ENCODE measurements around the gene EDEM3.
A peak's percentile ranks its signal among the peaks of the same experiment; 100 is the strongest.

Gene EDEM3

GRCh38 chr1:184754476-184755225, at the start of gene EDEM3:
Gene EDEM3, minus strand, starts transcription at chr1:184754858. Its CDS starts 212 bp downstream, at chr1:184754646.
- H3K27ac ChIP-seq (ENCODE audit: low read depth, low read length) = no peak within 1 kb of the TSS

GRCh38 chr1:184804220-184804619, 49.6 kb upstream of the EDEM3 start:
- Histone ChIP-seq H3K4me1 (ENCODE audit: control insufficient read depth, insufficient read depth, low read length) (no peaks in the 10 kb centered on the region), H3K27ac (ENCODE audit: low read depth, low read length) (no peak overlapping the region), H3K9ac (ENCODE audit: low read length) (no peak overlapping the region)

More at GRCh38 chr1:184754476-184755225, at the start of gene EDEM3:
- H3K4me1 ChIP-seq (ENCODE audit: control insufficient read depth, insufficient read depth, low read length) = peaks cover 10% of the 10 kb centered on the region
- H3K4me3 ChIP-seq (ENCODE audit: low read depth, low read length) = peak within 1 kb of the TSS; percentile 77
- peak within 1 kb of the TSS; percentile 68 for H3K9ac ChIP-seq (ENCODE audit: low read length)
- no peaks in the 10 kb centered on the region for H3K36me3 ChIP-seq (ENCODE audit: control insufficient read depth, insufficient read depth, low read length)
- H3K27me3 ChIP-seq (ENCODE audit: control insufficient read depth, insufficient read depth, low read length) = peaks cover 18% of the 10 kb centered on the region
- no peaks in the 10 kb centered on the region for H3K9me3 ChIP-seq (ENCODE audit: control insufficient read depth, insufficient read depth, low read depth, low read length)

GRCh38 chr1:184803180-184803492, 48.5 kb upstream of the EDEM3 start:
- Histone ChIP-seq H3K4me3 (ENCODE audit: low read depth, low read length) (no peak overlapping the region), H3K27me3 (ENCODE audit: control insufficient read depth, insufficient read depth, low read length) (no peaks in the 10 kb centered on the region), H3K4me1 (ENCODE audit: control insufficient read depth, insufficient read depth, low read length) (no peaks in the 10 kb centered on the region), H3K9ac (ENCODE audit: low read length) (no peak overlapping the region), H3K9me3 (ENCODE audit: control insufficient read depth, insufficient read depth, low read depth, low read length) (no peaks in the 10 kb centered on the region), H3K36me3 (ENCODE audit: control insufficient read depth, insufficient read depth, low read length) (no peaks in the 10 kb centered on the region), H3K27ac (ENCODE audit: low read depth, low read length) (no peak overlapping the region)

More at GRCh38 chr1:184804220-184804619, 49.6 kb upstream of the EDEM3 start:
- no peak overlapping the region for H3K4me3 ChIP-seq (ENCODE audit: low read depth, low read length)
- no peaks in the 10 kb centered on the region for H3K27me3 ChIP-seq (ENCODE audit: control insufficient read depth, insufficient read depth, low read length)
- no peaks in the 10 kb centered on the region for H3K9me3 ChIP-seq (ENCODE audit: control insufficient read depth, insufficient read depth, low read depth, low read length)
- H3K36me3 ChIP-seq (ENCODE audit: control insufficient read depth, insufficient read depth, low read length) = no peaks in the 10 kb centered on the region

- no peak overlapping the region for H3K9ac ChIP-seq (ENCODE audit: low read length)
- H3K36me3 ChIP-seq (ENCODE audit: control insufficient read depth, insufficient read depth, low read length) = no peaks in the 10 kb centered on the region
- no peak overlapping the region for H3K27ac ChIP-seq (ENCODE audit: low read depth, low read length)
Observed at GRCh38 chr1:184802354-184803179, 47.9 kb upstream of the EDEM3 start.

GRCh38 chr1:184801503-184801902, 46.8 kb upstream of the EDEM3 start:
- no peak overlapping the region for H3K9ac ChIP-seq (ENCODE audit: low read length)
- no peaks in the 10 kb centered on the region for H3K4me1 ChIP-seq (ENCODE audit: control insufficient read depth, insufficient read depth, low read length)
- no peaks in the 10 kb centered on the region for H3K27me3 ChIP-seq (ENCODE audit: control insufficient read depth, insufficient read depth, low read length)
- H3K4me3 ChIP-seq (ENCODE audit: low read depth, low read length) = no peak overlapping the region
- H3K36me3 ChIP-seq (ENCODE audit: control insufficient read depth, insufficient read depth, low read length) = no peaks in the 10 kb centered on the region
- no peaks in the 10 kb centered on the region for H3K9me3 ChIP-seq (ENCODE audit: control insufficient read depth, insufficient read depth, low read depth, low read length)
- no peak overlapping the region for H3K27ac ChIP-seq (ENCODE audit: low read depth, low read length)

More at GRCh38 chr1:184802354-184803179, 47.9 kb upstream of the EDEM3 start:
- H3K4me3 ChIP-seq (ENCODE audit: low read depth, low read length) = no peak overlapping the region
- no peaks in the 10 kb centered on the region for H3K27me3 ChIP-seq (ENCODE audit: control insufficient read depth, insufficient read depth, low read length)
- H3K9me3 ChIP-seq (ENCODE audit: control insufficient read depth, insufficient read depth, low read depth, low read length) = no peaks in the 10 kb centered on the region
- H3K4me1 ChIP-seq (ENCODE audit: control insufficient read depth, insufficient read depth, low read length) = no peaks in the 10 kb centered on the region

GRCh38 chr1:184800876-184801275, 46.2 kb upstream of the EDEM3 start:
- H3K4me1 ChIP-seq (ENCODE audit: control insufficient read depth, insufficient read depth, low read length) = no peaks in the 10 kb centered on the region
- no peak overlapping the region for H3K4me3 ChIP-seq (ENCODE audit: low read depth, low read length)
- H3K9ac ChIP-seq (ENCODE audit: low read length) = no peak overlapping the region
- no peaks in the 10 kb centered on the region for H3K36me3 ChIP-seq (ENCODE audit: control insufficient read depth, insufficient read depth, low read length)
- H3K9me3 ChIP-seq (ENCODE audit: control insufficient read depth, insufficient read depth, low read depth, low read length) = no peaks in the 10 kb centered on the region
- no peaks in the 10 kb centered on the region for H3K27me3 ChIP-seq (ENCODE audit: control insufficient read depth, insufficient read depth, low read length)
- H3K27ac ChIP-seq (ENCODE audit: low read depth, low read length) = no peak overlapping the region

GRCh38 chr1:184793967-184794366, 39.3 kb upstream of the EDEM3 start:
- Histone ChIP-seq H3K9me3 (ENCODE audit: control insufficient read depth, insufficient read depth, low read depth, low read length) (no peaks in the 10 kb centered on the region), H3K36me3 (ENCODE audit: control insufficient read depth, insufficient read depth, low read length) (no peaks in the 10 kb centered on the region), H3K27ac (ENCODE audit: low read depth, low read length) (no peak overlapping the region), H3K27me3 (ENCODE audit: control insufficient read depth, insufficient read depth, low read length) (no peaks in the 10 kb centered on the region), H3K4me3 (ENCODE audit: low read depth, low read length) (no peak overlapping the region), H3K4me1 (ENCODE audit: control insufficient read depth, insufficient read depth, low read length) (no peaks in the 10 kb centered on the region), H3K9ac (ENCODE audit: low read length) (no peak overlapping the region)

- no peak overlapping the region for H3K4me3 ChIP-seq (ENCODE audit: low read depth, low read length)
- no peak overlapping the region for H3K9ac ChIP-seq (ENCODE audit: low read length)
- no peaks in the 10 kb centered on the region for H3K27me3 ChIP-seq (ENCODE audit: control insufficient read depth, insufficient read depth, low read length)
- H3K4me1 ChIP-seq (ENCODE audit: control insufficient read depth, insufficient read depth, low read length) = no peaks in the 10 kb centered on the region
- no peaks in the 10 kb centered on the region for H3K36me3 ChIP-seq (ENCODE audit: control insufficient read depth, insufficient read depth, low read length)
- H3K9me3 ChIP-seq (ENCODE audit: control insufficient read depth, insufficient read depth, low read depth, low read length) = no peaks in the 10 kb centered on the region
- H3K27ac ChIP-seq (ENCODE audit: low read depth, low read length) = no peak overlapping the region
Observed at GRCh38 chr1:184792450-184792969, 37.9 kb upstream of the EDEM3 start.

- no peak overlapping the region for H3K4me3 ChIP-seq (ENCODE audit: low read depth, low read length)
Observed at GRCh38 chr1:184791550-184791900, 36.9 kb upstream of the EDEM3 start.

GRCh38 chr1:184790642-184791549, 36.2 kb upstream of the EDEM3 start:
- no peaks in the 10 kb centered on the region for H3K36me3 ChIP-seq (ENCODE audit: control insufficient read depth, insufficient read depth, low read length)
- H3K4me1 ChIP-seq (ENCODE audit: control insufficient read depth, insufficient read depth, low read length) = no peaks in the 10 kb centered on the region
- H3K9ac ChIP-seq (ENCODE audit: low read length) = no peak overlapping the region
- H3K27ac ChIP-seq (ENCODE audit: low read depth, low read length) = no peak overlapping the region
- H3K4me3 ChIP-seq (ENCODE audit: low read depth, low read length) = no peak overlapping the region
- H3K9me3 ChIP-seq (ENCODE audit: control insufficient read depth, insufficient read depth, low read depth, low read length) = no peaks in the 10 kb centered on the region
- H3K27me3 ChIP-seq (ENCODE audit: control insufficient read depth, insufficient read depth, low read length) = no peaks in the 10 kb centered on the region

More at GRCh38 chr1:184791550-184791900, 36.9 kb upstream of the EDEM3 start:
- no peaks in the 10 kb centered on the region for H3K27me3 ChIP-seq (ENCODE audit: control insufficient read depth, insufficient read depth, low read length)
- H3K4me1 ChIP-seq (ENCODE audit: control insufficient read depth, insufficient read depth, low read length) = no peaks in the 10 kb centered on the region
- H3K9ac ChIP-seq (ENCODE audit: low read length) = no peak overlapping the region
- no peaks in the 10 kb centered on the region for H3K36me3 ChIP-seq (ENCODE audit: control insufficient read depth, insufficient read depth, low read length)
- H3K9me3 ChIP-seq (ENCODE audit: control insufficient read depth, insufficient read depth, low read depth, low read length) = no peaks in the 10 kb centered on the region
- H3K27ac ChIP-seq (ENCODE audit: low read depth, low read length) = no peak overlapping the region

Data from HUES6 (cell line).